GM18873 (cell line): ENCODE results near the gene CD8B.
"Not testable (repeated sequence)": the region's sequence is repeated elsewhere in the genome, so short reads cannot be mapped to it uniquely, and the experiment has no call there.

Experiments used
- ATAC-seq: cut with Tn5 transposase; IDR thresholded peaks from one replicate; pipeline ENCODE4 v1.9.1; 2021; ENCODE audit warnings: mild to moderate bottlenecking, moderate library complexity, moderate number of reproducible peaks; ENCODE audit not compliant: unreplicated experiment, low FRiP score

The CD8B gene

DNA sequence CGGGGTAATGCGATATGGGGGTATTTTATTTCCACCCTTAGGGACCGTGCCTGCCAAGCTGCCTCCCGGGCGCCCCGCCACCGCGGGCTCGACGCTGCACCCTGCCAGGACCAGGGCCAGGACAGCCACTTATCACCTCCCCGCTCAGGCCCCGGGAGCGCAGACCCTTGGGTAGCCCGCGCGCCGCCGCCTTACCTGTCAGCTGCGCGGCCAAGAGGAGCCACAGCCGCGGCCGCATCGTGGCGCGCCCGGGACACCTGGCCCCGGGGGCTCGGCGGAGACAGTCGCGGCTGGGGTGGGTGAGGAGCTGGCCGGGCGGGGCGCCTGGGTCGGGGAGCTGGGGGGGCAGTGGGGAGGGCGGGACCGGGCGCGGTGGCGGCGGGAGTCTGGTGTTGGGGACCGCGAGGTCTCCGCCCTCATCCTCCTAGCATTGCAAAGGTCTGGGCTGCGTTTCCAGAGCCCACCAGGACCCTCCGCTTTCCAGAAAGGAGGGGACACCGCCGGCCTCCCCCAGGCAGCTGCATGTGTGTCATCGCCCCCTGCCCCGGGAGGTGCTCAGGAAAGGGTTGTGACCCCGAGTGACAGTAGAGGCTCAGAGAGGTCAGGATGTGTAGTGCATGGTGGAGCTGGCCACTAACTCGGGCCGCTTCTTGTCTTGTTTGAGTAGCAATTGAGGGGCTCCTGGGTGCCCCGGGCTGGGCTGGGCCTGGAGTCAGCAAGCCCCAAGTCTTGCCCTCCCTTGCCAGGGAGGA, at the start of gene CD8B:
Gene CD8B (minus strand): TSS at position 259 of the 752 bp plus-strand sequence. CDS start 21 bp downstream, at position 238.
- not testable (repeated sequence) for ATAC-seq

GRCh38 chr2:86905868-86906267, 44.2 kb upstream of the CD8B start:
- not testable (repeated sequence) for ATAC-seq

GRCh38 chr2:86900687-86901086, 39.0 kb upstream of the CD8B start:
- ATAC-seq = not testable (repeated sequence)

DNA sequence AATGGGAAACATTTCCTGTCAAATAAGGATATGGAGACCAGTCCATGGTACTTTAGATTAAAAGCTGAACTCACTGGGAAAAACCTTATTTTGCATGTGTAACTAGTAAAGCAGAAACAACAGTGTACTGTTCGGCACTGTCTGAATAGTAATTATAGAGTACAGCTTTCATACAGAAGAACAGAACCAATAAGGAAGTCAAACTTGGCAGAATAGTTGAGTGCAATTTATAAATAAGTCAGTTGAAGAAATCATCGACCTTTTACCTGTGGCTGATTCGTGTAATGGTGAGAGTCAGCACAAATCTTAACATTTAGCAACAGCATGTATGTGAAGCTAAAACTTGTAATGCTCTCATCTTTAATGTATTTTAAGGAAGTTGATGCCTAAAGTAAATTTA, 24.3 kb upstream of the CD8B start:
- ATAC-seq = not testable (repeated sequence)

DNA sequence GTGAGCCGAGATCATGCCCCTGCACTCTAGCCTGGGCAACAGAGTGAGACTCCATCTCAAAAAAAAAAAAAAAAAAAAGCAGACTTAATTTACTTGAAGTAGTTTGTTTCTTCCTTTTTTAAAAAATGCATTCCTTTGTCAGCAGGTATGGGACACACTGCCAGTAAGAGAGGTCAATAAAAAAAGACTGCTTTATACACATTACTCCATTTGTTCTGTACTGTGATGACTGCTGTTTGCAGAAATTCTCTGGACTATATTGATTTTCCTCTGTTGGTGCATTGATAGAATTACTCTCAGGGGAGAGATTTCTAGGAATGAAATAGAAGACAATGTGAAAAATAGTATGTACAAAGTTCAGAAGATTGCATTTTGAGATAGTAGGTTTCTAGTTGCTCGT, 21.2 kb upstream of the CD8B start:
- ATAC-seq = not testable (repeated sequence)

- ATAC-seq = not testable (repeated sequence)
Observed at GRCh38 chr2:86882118-86882665, 20.5 kb upstream of the CD8B start.

GRCh38 chr2:86878986-86879385, 17.3 kb upstream of the CD8B start:
- not testable (repeated sequence) for ATAC-seq

DNA sequence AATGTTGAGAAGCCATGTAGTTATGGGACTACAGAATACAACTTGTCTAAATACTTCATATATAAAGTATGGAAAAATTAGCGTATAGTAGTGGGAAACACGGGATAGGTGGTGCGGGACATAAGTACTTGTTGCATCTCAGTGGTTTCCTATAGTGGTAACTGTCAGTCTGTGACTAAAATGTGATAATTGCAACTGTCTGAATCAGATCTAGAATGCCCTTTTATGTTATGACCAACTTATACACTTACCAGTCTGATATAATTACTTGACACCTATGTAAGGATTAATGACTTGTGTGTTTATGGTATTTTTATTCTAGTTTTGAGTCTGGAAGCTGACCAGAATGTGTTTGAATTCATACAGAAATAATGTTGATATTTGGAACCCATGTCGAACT, 9.3 kb upstream of the CD8B start:
- not testable (repeated sequence) for ATAC-seq

GRCh38 chr2:86868895-86869468, 7.3 kb upstream of the CD8B start:
- not testable (repeated sequence) for ATAC-seq

DNA sequence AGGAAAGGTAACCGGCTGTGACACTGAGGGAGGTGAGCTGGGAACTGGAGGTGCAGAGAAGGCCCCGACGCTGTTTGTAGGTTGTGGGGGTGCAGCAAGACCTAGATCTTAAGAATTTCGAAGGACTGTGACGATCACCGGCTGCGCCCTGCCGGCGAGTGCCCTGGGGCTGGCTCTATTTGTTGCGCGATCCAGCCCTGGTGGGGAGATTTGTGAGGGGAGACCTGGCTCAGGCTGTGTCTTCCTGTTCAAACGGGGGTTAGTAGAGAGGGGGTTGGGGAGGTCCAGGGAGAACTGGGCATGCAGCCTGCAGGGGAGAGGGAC, 656 bp upstream of the CD8B start:
- ATAC-seq = not testable (repeated sequence)

GRCh38 chr2:86861175-86861574, 511 bp downstream of the CD8B start:
- ATAC-seq = not testable (repeated sequence)

- ATAC-seq = not testable (repeated sequence)
Observed at GRCh38 chr2:86860573-86860972, 1.1 kb downstream of the CD8B start.

- ATAC-seq = not testable (repeated sequence)
Observed at GRCh38 chr2:86857688-86858087, 4.0 kb downstream of the CD8B start.

DNA sequence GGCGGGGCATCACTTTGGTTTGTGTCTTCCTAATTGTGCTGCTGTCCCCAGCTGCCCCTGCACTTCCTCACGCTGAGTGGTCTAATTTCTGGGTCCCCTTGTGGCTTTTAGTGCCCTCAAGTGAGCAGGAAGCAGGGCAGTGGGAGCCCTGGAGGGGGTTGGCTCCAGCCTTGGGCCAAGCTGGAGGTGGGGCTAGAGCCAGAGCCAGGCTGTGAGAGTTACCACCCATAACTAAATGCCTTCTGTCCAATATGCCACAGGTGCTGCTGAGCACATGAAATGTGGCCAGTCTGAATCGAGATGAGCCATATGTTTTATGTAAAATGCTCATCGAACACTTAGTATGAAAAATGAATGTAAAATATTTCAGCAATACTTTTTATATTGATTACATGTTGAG, 5.2 kb downstream of the CD8B start:
- ATAC-seq = not testable (repeated sequence)

DNA sequence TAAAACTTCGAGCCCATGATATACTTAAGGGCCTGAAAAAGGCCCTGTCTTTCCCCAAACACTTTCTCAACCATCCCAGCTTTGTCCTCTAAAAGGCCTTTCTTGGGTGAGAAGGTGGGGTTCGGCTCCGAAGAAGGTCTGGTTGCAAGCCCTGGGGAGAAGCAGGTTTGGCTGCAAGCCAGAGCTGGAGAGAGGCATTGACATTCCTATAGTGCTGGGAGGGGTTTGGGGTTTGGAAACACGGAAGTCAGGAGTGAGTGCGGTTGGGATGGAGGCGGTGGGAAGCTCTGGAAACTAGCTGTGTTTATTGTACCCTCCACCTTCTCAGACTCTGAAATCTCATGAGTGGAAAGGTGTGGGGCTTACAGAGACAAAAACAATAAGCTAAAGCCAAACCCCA, 5.7 kb downstream of the CD8B start:
- not testable (repeated sequence) for ATAC-seq

- not testable (repeated sequence) for ATAC-seq
Observed at GRCh38 chr2:86851581-86851980, 10.1 kb downstream of the CD8B start.

GRCh38 chr2:86842607-86843234, 19.0 kb downstream of the CD8B start:
- not testable (repeated sequence) for ATAC-seq

GRCh38 chr2:86841330-86841729, 20.4 kb downstream of the CD8B start:
- not testable (repeated sequence) for ATAC-seq

GRCh38 chr2:86839871-86840548, 21.7 kb downstream of the CD8B start:
- not testable (repeated sequence) for ATAC-seq

- ATAC-seq = not testable (repeated sequence)
Observed at GRCh38 chr2:86839455-86839854, 22.2 kb downstream of the CD8B start.

DNA sequence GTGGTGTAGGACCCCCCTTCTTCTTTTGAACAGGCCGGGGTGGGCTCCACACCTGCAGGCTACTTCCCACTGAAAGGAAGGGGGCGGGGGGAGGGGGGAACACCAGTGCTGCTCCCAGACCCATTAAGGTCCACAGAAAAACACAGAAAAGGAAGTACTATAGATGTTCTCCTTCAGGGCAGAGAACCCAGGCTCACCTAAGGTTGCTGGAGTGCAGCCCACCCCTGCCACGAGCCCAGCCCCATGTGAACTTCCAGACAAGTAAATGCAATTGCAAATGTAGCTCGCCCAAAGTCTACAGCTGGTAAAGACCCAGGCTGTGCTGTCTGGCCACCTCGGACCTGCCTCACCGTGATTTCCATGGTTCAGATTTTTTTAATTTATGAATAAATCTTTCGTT, 24.0 kb downstream of the CD8B start:
- ATAC-seq = not testable (repeated sequence)
